ENCODE data around the gene GNG7. TPM values are rescaled to one million over a fixed set of nuclear protein-coding genes. Genes with fewer than 3 reads are reported as not detected.
A peak's percentile ranks its signal among the peaks of the same experiment; 100 is the strongest.
"Not testable (repeated sequence)": the region's sequence is repeated elsewhere in the genome, so short reads cannot be mapped to it uniquely, and the experiment has no call there.

GNG7 gene
- total RNA-seq, 1 experiment from 2014 or later: 0.03 TPM

- H3K27me3 ChIP-seq (replicated peaks); H3K4me3 ChIP-seq; H3K36me3 ChIP-seq; DNase-seq (ENCODE audit: low read depth in 1 of 2, low spot score in 2 of 2); H3K9me3 ChIP-seq (replicated peaks): not testable (repeated sequence)
- H3K27ac ChIP-seq: peak overlapping the region; percentile 75
- H3K4me1 ChIP-seq (replicated peaks): peaks cover 62% of the 10 kb centered on the region
Observed at GRCh38 chr19:2529942-2530341, 172.6 kb downstream of the GNG7 start.

GRCh38 chr19:2529473-2529918, 173.0 kb downstream of the GNG7 start:
- peaks cover 62% of the 10 kb centered on the region for H3K4me1 ChIP-seq (replicated peaks)
- no peaks in the 10 kb centered on the region for H3K27me3 ChIP-seq (replicated peaks)
- peak overlapping the region; percentile 75 for H3K27ac ChIP-seq
- H3K9me3 ChIP-seq (replicated peaks): no peaks in the 10 kb centered on the region
- no peak overlapping the region for H3K4me3 ChIP-seq
- no peaks in the 10 kb centered on the region for H3K36me3 ChIP-seq
- peak; percentile 83 to 87 for DNase-seq (ENCODE audit: low read depth in 1 of 2, low spot score in 2 of 2)

GRCh38 chr19:2528675-2529101, 173.8 kb downstream of the GNG7 start:
- Histone ChIP-seq H3K9me3 (replicated peaks) (no peaks in the 10 kb centered on the region), H3K27ac (peak overlapping the region; percentile 75), H3K4me3 (no peak overlapping the region), H3K4me1 (replicated peaks) (peaks cover 62% of the 10 kb centered on the region), H3K36me3 (no peaks in the 10 kb centered on the region), H3K27me3 (replicated peaks) (no peaks in the 10 kb centered on the region)
- DNase-seq (ENCODE audit: low read depth in 1 of 2, low spot score in 2 of 2): no peak

- H3K27me3 ChIP-seq (replicated peaks): no peaks in the 10 kb centered on the region
- H3K4me3 ChIP-seq: no peak overlapping the region
Observed at GRCh38 chr19:2527686-2528085, 174.8 kb downstream of the GNG7 start.

GRCh38 chr19:2527171-2527570, 175.3 kb downstream of the GNG7 start:
- H3K4me3 ChIP-seq: no peak overlapping the region
- H3K27ac ChIP-seq: no peak overlapping the region

More at GRCh38 chr19:2527686-2528085, 174.8 kb downstream of the GNG7 start:
- Histone ChIP-seq H3K27ac (no peak overlapping the region), H3K36me3 (no peaks in the 10 kb centered on the region), H3K4me1 (replicated peaks) (peaks cover 63% of the 10 kb centered on the region), H3K9me3 (replicated peaks) (no peaks in the 10 kb centered on the region)
- no peak for DNase-seq (ENCODE audit: low read depth in 1 of 2, low spot score in 2 of 2)

GRCh38 chr19:2524840-2525723, 177.4 kb downstream of the GNG7 start:
- H3K27ac ChIP-seq: peak overlapping the region; percentile 64
- H3K9me3 ChIP-seq (replicated peaks): no peaks in the 10 kb centered on the region
- DNase-seq (ENCODE audit: low read depth in 1 of 2, low spot score in 2 of 2): peak; percentile 71 to 92
- no peaks in the 10 kb centered on the region for H3K36me3 ChIP-seq
- H3K4me3 ChIP-seq: peak overlapping the region; percentile 19
- peaks cover 47% of the 10 kb centered on the region for H3K4me1 ChIP-seq (replicated peaks)
- H3K27me3 ChIP-seq (replicated peaks): no peaks in the 10 kb centered on the region

More at GRCh38 chr19:2527171-2527570, 175.3 kb downstream of the GNG7 start:
- Histone ChIP-seq H3K36me3 (no peaks in the 10 kb centered on the region), H3K4me1 (replicated peaks) (peaks cover 58% of the 10 kb centered on the region), H3K9me3 (replicated peaks) (no peaks in the 10 kb centered on the region), H3K27me3 (replicated peaks) (no peaks in the 10 kb centered on the region)
- DNase-seq (ENCODE audit: low read depth in 1 of 2, low spot score in 2 of 2): no peak

GRCh38 chr19:2524361-2524839, 178.1 kb downstream of the GNG7 start:
- Histone ChIP-seq H3K4me3 (no peak overlapping the region), H3K36me3 (no peaks in the 10 kb centered on the region), H3K27me3 (replicated peaks) (no peaks in the 10 kb centered on the region), H3K27ac (peak overlapping the region; percentile 80), H3K9me3 (replicated peaks) (no peaks in the 10 kb centered on the region), H3K4me1 (replicated peaks) (peaks cover 40% of the 10 kb centered on the region)
- DNase-seq (ENCODE audit: low read depth in 1 of 2, low spot score in 2 of 2): no peak

- peak overlapping the region; percentile 80 for H3K27ac ChIP-seq
- H3K4me3 ChIP-seq: no peak overlapping the region
- no peaks in the 10 kb centered on the region for H3K9me3 ChIP-seq (replicated peaks)
- peaks cover 35% of the 10 kb centered on the region for H3K4me1 ChIP-seq (replicated peaks)
- DNase-seq (ENCODE audit: low read depth in 1 of 2, low spot score in 2 of 2): peak; percentile 91 to 94
- no peaks in the 10 kb centered on the region for H3K36me3 ChIP-seq
- H3K27me3 ChIP-seq (replicated peaks): no peaks in the 10 kb centered on the region
Observed at GRCh38 chr19:2523630-2524311, 178.7 kb downstream of the GNG7 start.

GRCh38 chr19:2519482-2519881, 183.0 kb downstream of the GNG7 start:
- no peaks in the 10 kb centered on the region for H3K27me3 ChIP-seq (replicated peaks)
- no peaks in the 10 kb centered on the region for H3K9me3 ChIP-seq (replicated peaks)
- DNase-seq (ENCODE audit: low read depth in 1 of 2, low spot score in 2 of 2): no peak
- no peaks in the 10 kb centered on the region for H3K36me3 ChIP-seq
- peaks cover 32% of the 10 kb centered on the region for H3K4me1 ChIP-seq (replicated peaks)
- H3K4me3 ChIP-seq: no peak overlapping the region
- no peak overlapping the region for H3K27ac ChIP-seq

- H3K27ac ChIP-seq; H3K27me3 ChIP-seq (replicated peaks); DNase-seq (ENCODE audit: low read depth in 1 of 2, low spot score in 2 of 2); H3K9me3 ChIP-seq (replicated peaks); H3K36me3 ChIP-seq; H3K4me3 ChIP-seq: not testable (repeated sequence)
- peaks cover 26% of the 10 kb centered on the region for H3K4me1 ChIP-seq (replicated peaks)
Observed at GRCh38 chr19:2518856-2519255, 183.6 kb downstream of the GNG7 start.

- DNase-seq (ENCODE audit: low read depth in 1 of 2, low spot score in 2 of 2): peak; percentile 75 to 76
- no peaks in the 10 kb centered on the region for H3K27me3 ChIP-seq (replicated peaks)
- H3K36me3 ChIP-seq: no peaks in the 10 kb centered on the region
- no peak overlapping the region for H3K4me3 ChIP-seq
- H3K9me3 ChIP-seq (replicated peaks): no peaks in the 10 kb centered on the region
- H3K4me1 ChIP-seq (replicated peaks): peaks cover 18% of the 10 kb centered on the region
- peak overlapping the region; percentile 36 for H3K27ac ChIP-seq
Observed at GRCh38 chr19:2517881-2518601, 184.5 kb downstream of the GNG7 start.

- DNase-seq (ENCODE audit: low read depth in 1 of 2, low spot score in 2 of 2): no peak
- Histone ChIP-seq H3K9me3 (replicated peaks) (no peaks in the 10 kb centered on the region), H3K27ac (no peak overlapping the region), H3K4me1 (replicated peaks) (peaks cover 15% of the 10 kb centered on the region), H3K36me3 (no peaks in the 10 kb centered on the region), H3K27me3 (replicated peaks) (no peaks in the 10 kb centered on the region), H3K4me3 (no peak overlapping the region)
Observed at GRCh38 chr19:2516727-2517126, 185.8 kb downstream of the GNG7 start.

- no peak for DNase-seq (ENCODE audit: low read depth in 1 of 2, low spot score in 2 of 2)
- no peaks in the 10 kb centered on the region for H3K9me3 ChIP-seq (replicated peaks)
- no peak overlapping the region for H3K27ac ChIP-seq
Observed at GRCh38 chr19:2514981-2515518, 187.4 kb downstream of the GNG7 start.

More at GRCh38 chr19:2514981-2515518, 187.4 kb downstream of the GNG7 start:
- Histone ChIP-seq H3K4me3 (no peak overlapping the region), H3K4me1 (replicated peaks) (peaks cover 15% of the 10 kb centered on the region), H3K27me3 (replicated peaks) (no peaks in the 10 kb centered on the region), H3K36me3 (no peaks in the 10 kb centered on the region)

All from SJSA1 (cell line).